Spinal cord (tissue), 10 donors: ENCODE data around the gene TRIM3. TPM values are rescaled to one million over a fixed set of nuclear protein-coding genes. Genes with fewer than 3 reads are reported as not detected.

Source experiments
- DNase-seq, 6 donors: peaks; one replicate each; pipeline versions ENCODE4 v3.0.0 to v3.0.0-alpha.2; 2013 to 2015; ENCODE audit warnings: low spot score in 6 of 6, low read depth in 4 of 6
- H3K27ac ChIP-seq: one replicate; pipeline ENCODE4 v1.5.1; 2013; ENCODE audit warnings: low read depth, low read length, control low read depth
- H3K27me3 ChIP-seq: one replicate; pipeline ENCODE4 v1.6.1; 2013; ENCODE audit warnings: low read length; ENCODE audit not compliant: control insufficient read depth, insufficient read depth
- H3K36me3 ChIP-seq: one replicate; pipeline ENCODE4 v1.6.1; 2013; ENCODE audit warnings: low read length; ENCODE audit not compliant: control insufficient read depth, insufficient read depth
- H3K4me1 ChIP-seq: one replicate; pipeline ENCODE4 v1.6.1; 2013; ENCODE audit warnings: low read length; ENCODE audit not compliant: control insufficient read depth, insufficient read depth
- H3K4me3 ChIP-seq: one replicate; pipeline ENCODE4 v1.5.1; 2013; ENCODE audit warnings: low read depth, low read length, control low read depth
- H3K9me3 ChIP-seq: one replicate; pipeline ENCODE4 v1.6.1; 2013; ENCODE audit warnings: low read length; ENCODE audit not compliant: control insufficient read depth, insufficient read depth
- WGBS: methylation state at CpG from one replicate; pipeline ENCODE4 v1.1.5; 2013; ENCODE audit warnings: missing lambda C conversion rate; ENCODE audit not compliant: insufficient coverage; 5-methylcytosine and 5-hydroxymethylcytosine counted together
- polyA plus RNA-seq, 2 donors: library from polyadenylated mRNA; unstranded; fragments of 120-200 nt; gene quantifications; one replicate each; pipeline ENCODE4 v1.2.1, GENCODE V29; 2013; ENCODE audit not compliant: insufficient read length in 2 of 2
- total RNA-seq, 2 donors: library from RNA; depleted of rRNA in 1 of 2; stranded (reverse); fragments of 120-200 nt in 1 of 2; fragments of >200 nt in 1 of 2; gene quantifications; one replicate each; pipeline versions ENCODE4 v1.2.3 to v1.2.4, GENCODE V29; 2013 to 2014
- donor health status: healthy.

TRIM3 gene
- total and polyA plus RNA-seq, 4 donors, result 28.2 to 67.7 (median 45.1) TPM

GRCh38 chr11:6498121-6498520, 24.4 kb upstream of the TRIM3 start:
- Histone ChIP-seq H3K36me3 (peaks cover 30% of the 10 kb centered on the region), H3K27ac (no peak overlapping the region), H3K4me3 (no peak overlapping the region), H3K9me3 (no peaks in the 10 kb centered on the region), H3K27me3 (no peaks in the 10 kb centered on the region), H3K4me1 (peaks cover 4% of the 10 kb centered on the region)
- DNase-seq, result no peak
- WGBS, result 95% methylated on average over 7 of the region's 7 CpGs

DNA sequence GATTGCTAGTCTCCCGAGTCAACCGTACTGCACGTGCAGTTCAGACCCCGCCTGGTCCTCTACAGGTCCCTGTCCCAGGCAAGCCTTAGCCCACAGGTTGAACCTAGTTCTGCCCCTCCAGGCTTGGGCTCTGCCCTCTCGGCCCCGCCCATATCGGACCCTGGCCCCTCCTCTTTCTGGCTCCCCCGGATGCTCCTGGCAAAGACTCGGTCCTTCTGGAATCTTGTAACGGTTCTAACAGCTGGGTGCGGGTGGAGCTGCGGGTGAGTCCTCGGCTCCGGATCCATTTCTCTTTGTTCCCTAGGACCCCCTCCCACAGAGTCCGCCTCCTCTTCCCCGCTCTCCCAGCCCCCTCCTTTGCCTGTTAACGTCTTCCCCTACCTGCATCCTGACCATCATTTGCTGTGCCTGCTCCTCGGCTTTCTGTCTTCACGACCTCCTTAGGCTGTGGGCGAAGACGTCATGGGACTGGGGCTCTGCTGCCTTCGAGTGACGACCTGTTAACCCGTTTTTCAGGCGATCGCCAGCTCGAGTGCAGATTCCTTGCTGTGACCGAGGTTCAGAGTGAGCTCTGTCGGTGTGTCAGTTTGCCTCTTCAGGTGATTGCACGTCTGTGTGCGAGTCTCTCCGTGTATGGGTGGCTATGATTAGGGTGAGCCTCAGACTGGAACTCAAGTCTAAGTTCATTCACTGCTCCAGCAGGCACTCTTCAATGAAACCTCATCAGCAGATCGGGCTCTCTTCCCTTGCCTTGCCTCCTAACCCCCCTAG, 23.5 kb upstream of the TRIM3 start, which contains the start of gene DNHD1:
Gene DNHD1 (plus strand): TSS at position 212 of the 771 bp plus-strand sequence. CDS start 936 bp downstream, outside the sequence.
- 32% methylated on average over 29 of the region's 33 CpGs for WGBS
- Histone ChIP-seq H3K4me3 (peak within 1 kb of the TSS; percentile 11), H3K4me1 (peaks cover 4% of the 10 kb centered on the region), H3K27ac (no peak within 1 kb of the TSS), H3K9me3 (no peaks in the 10 kb centered on the region), H3K36me3 (peaks cover 29% of the 10 kb centered on the region), H3K27me3 (no peaks in the 10 kb centered on the region)
- DNase-seq, result peak in 2 of 6 donors; percentile 13 to 35

DNA sequence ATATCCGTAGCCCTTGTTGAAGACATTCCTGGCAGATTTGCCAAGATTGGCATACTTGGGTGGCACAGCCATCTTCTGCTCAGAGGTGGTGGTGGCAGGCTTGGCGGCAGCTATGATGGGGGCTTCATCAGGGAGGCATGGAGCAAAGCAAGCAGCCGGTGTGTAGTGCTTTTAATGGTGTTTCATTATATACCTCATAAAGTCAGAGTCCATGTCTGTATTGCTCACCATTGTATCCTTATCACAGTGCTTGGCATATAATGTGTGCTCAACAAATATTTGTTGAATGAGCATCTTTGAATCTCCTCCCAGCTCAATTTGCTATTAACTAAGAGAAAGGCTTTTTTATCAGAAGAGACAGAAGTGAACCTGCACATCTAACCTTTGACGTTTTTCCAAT, 15.6 kb upstream of the TRIM3 start:
- DNase-seq, result no peak
- Histone ChIP-seq H3K4me3 (no peak overlapping the region), H3K27me3 (no peaks in the 10 kb centered on the region), H3K9me3 (no peaks in the 10 kb centered on the region), H3K36me3 (peaks cover 14% of the 10 kb centered on the region), H3K27ac (no peak overlapping the region), H3K4me1 (no peaks in the 10 kb centered on the region)
- WGBS, result 84% methylated on average over 2 of the region's 4 CpGs

DNA sequence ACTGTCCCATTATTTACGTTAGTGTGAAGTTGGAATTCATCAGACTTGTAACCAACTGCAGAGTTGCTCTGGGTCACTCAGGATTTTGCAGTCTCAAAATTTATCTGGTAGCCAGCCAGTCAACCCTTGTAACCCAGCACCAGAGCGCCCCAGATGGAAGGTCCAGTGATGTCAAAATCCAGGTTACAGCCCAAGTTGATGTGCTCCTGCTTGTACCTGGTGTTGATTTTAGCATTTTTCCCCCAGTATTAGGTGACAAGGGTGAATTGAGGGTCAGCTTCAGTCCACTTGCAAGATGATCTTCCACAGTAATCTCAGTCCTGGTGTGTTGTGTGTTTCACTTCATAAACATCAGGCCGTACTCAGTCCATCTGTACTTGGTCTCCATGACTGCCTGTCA, 15.1 kb upstream of the TRIM3 start:
- 94% methylated on average over 2 of the region's 3 CpGs for WGBS
- no peaks in the 10 kb centered on the region for H3K27me3 ChIP-seq
- H3K27ac ChIP-seq, result no peak overlapping the region
- no peaks in the 10 kb centered on the region for H3K9me3 ChIP-seq
- no peak overlapping the region for H3K4me3 ChIP-seq
- H3K4me1 ChIP-seq, result no peaks in the 10 kb centered on the region
- H3K36me3 ChIP-seq, result peaks cover 18% of the 10 kb centered on the region
- DNase-seq, result no peak

- Histone ChIP-seq H3K9me3 (no peaks in the 10 kb centered on the region), H3K27me3 (no peaks in the 10 kb centered on the region), H3K27ac (no peak overlapping the region), H3K36me3 (peaks cover 19% of the 10 kb centered on the region), H3K4me3 (no peak overlapping the region), H3K4me1 (no peaks in the 10 kb centered on the region)
- DNase-seq, result no peak
- WGBS, result no CpG with 5 or more reads among the region's 6 CpGs
Observed at GRCh38 chr11:6488342-6488741, 14.6 kb upstream of the TRIM3 start.

- no peak overlapping the region for H3K27ac ChIP-seq
- no peak for DNase-seq
- H3K36me3 ChIP-seq, result peaks cover 22% of the 10 kb centered on the region
- H3K4me3 ChIP-seq, result no peak overlapping the region
- peaks cover 5% of the 10 kb centered on the region for H3K4me1 ChIP-seq
- H3K27me3 ChIP-seq, result no peaks in the 10 kb centered on the region
- H3K9me3 ChIP-seq, result no peaks in the 10 kb centered on the region
- WGBS, result no CpG with 5 or more reads among the region's 1 CpG
Observed at GRCh38 chr11:6486938-6487337, 13.2 kb upstream of the TRIM3 start.

GRCh38 chr11:6486256-6486655, 12.5 kb upstream of the TRIM3 start:
- DNase-seq, result no peak
- peaks cover 10% of the 10 kb centered on the region for H3K4me1 ChIP-seq
- no peak overlapping the region for H3K27ac ChIP-seq
- WGBS, result 80% methylated on average over 2 of the region's 3 CpGs
- no peaks in the 10 kb centered on the region for H3K9me3 ChIP-seq
- H3K36me3 ChIP-seq, result peaks cover 21% of the 10 kb centered on the region
- no peaks in the 10 kb centered on the region for H3K27me3 ChIP-seq
- no peak overlapping the region for H3K4me3 ChIP-seq

GRCh38 chr11:6485661-6486060, 11.9 kb upstream of the TRIM3 start:
- no peak overlapping the region for H3K27ac ChIP-seq
- peaks cover 18% of the 10 kb centered on the region for H3K36me3 ChIP-seq
- 96% methylated on average over 3 of the region's 3 CpGs for WGBS
- H3K27me3 ChIP-seq, result no peaks in the 10 kb centered on the region
- no peak overlapping the region for H3K4me3 ChIP-seq
- no peak for DNase-seq
- H3K4me1 ChIP-seq, result peaks cover 14% of the 10 kb centered on the region
- no peaks in the 10 kb centered on the region for H3K9me3 ChIP-seq

- H3K4me3 ChIP-seq, result no peak overlapping the region
- H3K27me3 ChIP-seq, result no peaks in the 10 kb centered on the region
- H3K4me1 ChIP-seq, result peaks cover 25% of the 10 kb centered on the region
- H3K9me3 ChIP-seq, result no peaks in the 10 kb centered on the region
- peaks cover 25% of the 10 kb centered on the region for H3K36me3 ChIP-seq
- H3K27ac ChIP-seq, result no peak overlapping the region
- WGBS, result 92% methylated on average over 5 of the region's 6 CpGs
- no peak for DNase-seq
Observed at GRCh38 chr11:6483015-6483414, 9.3 kb upstream of the TRIM3 start.

DNA sequence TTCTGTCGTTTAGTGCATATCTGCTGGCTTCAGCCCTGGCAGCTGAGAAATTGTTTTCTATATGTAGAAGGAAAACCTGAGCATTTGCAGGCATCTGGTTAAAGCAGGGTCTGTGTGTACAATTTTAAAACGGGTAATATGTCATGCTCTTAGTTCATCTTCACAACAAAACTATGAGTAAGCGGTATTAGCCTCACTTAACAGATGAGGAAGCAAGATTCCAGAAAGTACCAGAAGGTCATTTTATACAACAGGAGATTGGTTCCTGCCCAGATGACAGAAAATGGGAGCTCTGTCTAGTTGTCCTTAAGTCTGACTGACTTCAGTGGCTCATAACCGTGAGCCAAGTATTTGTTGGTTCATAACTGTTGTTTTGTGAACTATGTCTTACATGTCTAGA, 8.7 kb upstream of the TRIM3 start:
- H3K27me3 ChIP-seq, result no peaks in the 10 kb centered on the region
- no peak overlapping the region for H3K27ac ChIP-seq
- H3K4me1 ChIP-seq, result peaks cover 25% of the 10 kb centered on the region
- no peak for DNase-seq
- H3K36me3 ChIP-seq, result peaks cover 31% of the 10 kb centered on the region
- no peaks in the 10 kb centered on the region for H3K9me3 ChIP-seq
- peak overlapping the region; percentile 96 for H3K4me3 ChIP-seq
- WGBS, result 94% methylated on average over 1 of the region's 4 CpGs
